ENCODE measurements around the gene HEATR3. TPM values are rescaled to one million over a fixed set of nuclear protein-coding genes. Genes with fewer than 3 reads are reported as not detected.

The HEATR3 gene
- total and polyA plus RNA-seq, 2 of the 8 experiments (the other 6 are each of a cell fraction or from before 2014, with no cell fraction given), result 13.0 to 29.2 TPM

DNA sequence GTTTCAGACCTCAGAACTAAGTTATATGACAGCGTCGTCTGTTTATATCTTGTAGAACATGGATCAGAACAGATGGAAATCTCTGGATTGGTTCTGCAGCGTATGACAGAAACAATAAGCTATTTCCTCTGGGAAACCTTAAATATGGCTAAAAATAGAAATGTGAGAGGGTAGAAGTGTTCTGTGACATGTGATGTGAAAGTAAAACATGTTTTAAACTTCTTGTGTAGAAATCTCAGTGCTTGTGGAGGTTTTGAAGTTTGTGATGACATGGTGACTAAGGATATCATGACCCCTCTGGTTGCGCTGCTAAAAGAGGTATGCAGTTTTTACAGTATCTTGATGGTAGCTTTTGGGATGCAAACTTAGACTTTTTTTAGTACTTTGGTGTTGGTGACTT, 2.8 kb downstream of the HEATR3 start:
- Histone ChIP-seq H4K20me1 (replicated peaks in 1 of 2; ENCODE audit: control insufficient read depth in 1 of 2, insufficient read depth in 2 of 2, low read length in 2 of 2) (peaks cover 0 to 6% of the 10 kb centered on the region in 2 experiments), H3K4ac (replicated peaks; ENCODE audit: insufficient read length, low read depth, low read length) (no peak overlapping the region), H3K18ac (ENCODE audit: extremely low read depth, low read length) (no peak overlapping the region), H3K23me2 (ENCODE audit: low read depth, low read length) (peaks cover 10% of the 10 kb centered on the region), H2BK5ac (ENCODE audit: low read depth, low read length) (no peak overlapping the region), H3K23ac (ENCODE audit: insufficient read length) (no peak overlapping the region), H2AK5ac (ENCODE audit: low read depth, low read length) (no peak overlapping the region), H3K9me3 (ENCODE audit: insufficient read depth in 2 of 2, low read depth in 1 of 2, low read length in 1 of 2) (no peaks in the 10 kb centered on the region), H4K5ac (ENCODE audit: insufficient read length, low read depth, low read length) (no peak overlapping the region), H2AFZ (ENCODE audit: low read length) (no peak overlapping the region), H3K4me3 (ENCODE audit: extremely low read depth in 1 of 4, insufficient read depth in 2 of 4, low read depth in 3 of 4, low read length in 4 of 4) (no peak overlapping the region), H3K36me3 (ENCODE audit: control insufficient read depth in 2 of 4, insufficient read depth in 4 of 4, low read length in 3 of 4) (peaks cover 2 to 20% (median 13%) of the 10 kb centered on the region in 4 experiments; a peak in 4 of 8 replicates), H3K27me3 (replicated peaks in 1 of 4; ENCODE audit: control insufficient read depth in 3 of 4, extremely low read depth in 1 of 4, insufficient read depth in 3 of 4, low read length in 3 of 4) (no peaks in the 10 kb centered on the region), H3K27ac (ENCODE audit: low read depth, low read length) (no peak overlapping the region), H3K4me2 (ENCODE audit: insufficient read depth in 1 of 2, low read depth in 2 of 2, low read length in 2 of 2) (no peak overlapping the region), H3K4me1 (replicated peaks in 1 of 4; ENCODE audit: control insufficient read depth in 3 of 4, insufficient read depth in 4 of 4, low read length in 3 of 4) (peaks cover 0 to 9% (median 3%) of the 10 kb centered on the region in 4 experiments; a peak in 5 of 7 replicates), H3K79me1 (ENCODE audit: low read depth, low read length) (no peaks in the 10 kb centered on the region), H3K9ac (replicated peaks in 1 of 4; ENCODE audit: extremely low read depth in 1 of 4, low read depth in 3 of 4, low read length in 3 of 4) (no peak overlapping the region), H4K8ac (ENCODE audit: extremely low read depth, insufficient read depth, low read length) (no peak overlapping the region), H2BK20ac (ENCODE audit: low read length) (no peak overlapping the region), H2BK15ac (ENCODE audit: low read length) (no peak overlapping the region), H3K14ac (ENCODE audit: insufficient read length) (no peak overlapping the region), H4K91ac (replicated peaks; ENCODE audit: insufficient read length, low read length) (no peak overlapping the region), H3K79me2 (ENCODE audit: control insufficient read depth in 1 of 2, insufficient read depth in 2 of 2, low read length in 2 of 2) (peaks cover 0 to 18% of the 10 kb centered on the region in 2 experiments; a peak in 2 of 4 replicates), H2BK12ac (ENCODE audit: low read depth, low read length) (no peak overlapping the region), H2BK120ac (replicated peaks; ENCODE audit: low read depth, low read length) (no peak overlapping the region), H3K56ac (replicated peaks; ENCODE audit: insufficient read length, low read depth, low read length) (no peak overlapping the region)
- WGBS, 2 experiments (ENCODE audit: extremely low coverage in 1 of 2, insufficient coverage in 1 of 2, insufficient read length in 1 of 2, insufficient replicate concordance in 2 of 2, low coverage in 1 of 2, low lambda C conversion rate in 2 of 2, missing lambda C conversion rate in 1 of 2), result 92% methylated on average over 4 of the region's 4 CpGs; no CpG with 5 or more reads in 1 of the 2 experiments
- no peak for FAIRE-seq
- ChIA-PET CTCF (ENCODE audit: partially characterized antibody) (interaction anchor here (0.9 to 4.8 kb wide), 12 partner anchors 10 to 258 kb away, joined by 3 to 35 read pairs (median 4); partner anchors contain the start of gene CNEP1R1), POLR2A (ENCODE audit: partially characterized antibody) (no interaction called here)
- no peak for DNase-seq (ENCODE audit: low read depth in 1 of 2, low spot score in 2 of 2)
- TF ChIP-seq NRF1 (IDR thresholded peaks at IDR 0.05; ENCODE audit: low read depth, low read length) (no peak), HDAC2 (IDR thresholded peaks at IDR 0.05; ENCODE audit: borderline replicate concordance in 1 of 2, low read depth in 2 of 2, low read length in 2 of 2) (no peak), CHD2 (IDR thresholded peaks at IDR 0.05; ENCODE audit: low read length) (no peak), RNF2 (IDR thresholded peaks at IDR 0.05; ENCODE audit: borderline replicate concordance, low read depth, low read length, missing control alignments, poor library complexity, severe bottlenecking) (no peak), SUZ12 (IDR thresholded peaks at IDR 0.05; ENCODE audit: low read length) (no peak), JUND (IDR thresholded peaks at IDR 0.05; ENCODE audit: low read length) (no peak), FOSL1 (IDR thresholded peaks at IDR 0.05; ENCODE audit: insufficient read depth, low read depth, low read length) (no peak), GABPA (IDR thresholded peaks at IDR 0.05; ENCODE audit: borderline replicate concordance, insufficient read depth, low read length) (no peak), RAD21 (IDR thresholded peaks at IDR 0.05 in 1 of 2, conservative IDR thresholded peaks at IDR 0.05 in 1 of 2; ENCODE audit: low read depth in 2 of 2, low read length in 2 of 2) (no peak)
- TF ChIP-seq, protein P1, sequence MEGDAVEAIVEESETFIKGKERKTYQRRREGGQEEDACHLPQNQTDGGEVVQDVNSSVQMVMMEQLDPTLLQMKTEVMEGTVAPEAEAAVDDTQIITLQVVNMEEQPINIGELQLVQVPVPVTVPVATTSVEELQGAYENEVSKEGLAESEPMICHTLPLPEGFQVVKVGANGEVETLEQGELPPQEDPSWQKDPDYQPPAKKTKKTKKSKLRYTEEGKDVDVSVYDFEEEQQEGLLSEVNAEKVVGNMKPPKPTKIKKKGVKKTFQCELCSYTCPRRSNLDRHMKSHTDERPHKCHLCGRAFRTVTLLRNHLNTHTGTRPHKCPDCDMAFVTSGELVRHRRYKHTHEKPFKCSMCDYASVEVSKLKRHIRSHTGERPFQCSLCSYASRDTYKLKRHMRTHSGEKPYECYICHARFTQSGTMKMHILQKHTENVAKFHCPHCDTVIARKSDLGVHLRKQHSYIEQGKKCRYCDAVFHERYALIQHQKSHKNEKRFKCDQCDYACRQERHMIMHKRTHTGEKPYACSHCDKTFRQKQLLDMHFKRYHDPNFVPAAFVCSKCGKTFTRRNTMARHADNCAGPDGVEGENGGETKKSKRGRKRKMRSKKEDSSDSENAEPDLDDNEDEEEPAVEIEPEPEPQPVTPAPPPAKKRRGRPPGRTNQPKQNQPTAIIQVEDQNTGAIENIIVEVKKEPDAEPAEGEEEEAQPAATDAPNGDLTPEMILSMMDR (IDR thresholded peaks at IDR 0.05; ENCODE audit: control extremely low read depth in 1 of 3, insufficient read depth in 1 of 3, low read depth in 1 of 3, low read length in 3 of 3), result no peak
